Mucosa of rectum (tissue), 2 donors: ENCODE measurements around the gene ATP6V1B1.

Experiments used
- H3K27ac ChIP-seq, 2 donors: one replicate each; pipeline ENCODE4 v1.7.0; 2013; ENCODE audit warnings: inconsistent platforms in 2 of 2, low read depth in 2 of 2, low read length in 2 of 2
- H3K27me3 ChIP-seq, 2 donors: one replicate each; pipeline ENCODE4 v1.7.0; 2013; ENCODE audit warnings: low read length in 2 of 2; ENCODE audit not compliant: control insufficient read depth in 2 of 2, insufficient read depth in 2 of 2
- H3K36me3 ChIP-seq, 2 donors: one replicate each; pipeline ENCODE4 v1.7.0; 2013; ENCODE audit warnings: low read length in 2 of 2; ENCODE audit not compliant: control insufficient read depth in 2 of 2, insufficient read depth in 2 of 2
- H3K4me1 ChIP-seq, 2 donors: one replicate each; pipeline ENCODE4 v1.7.0; 2013; ENCODE audit warnings: low read length in 2 of 2, mild to moderate bottlenecking in 1 of 2; ENCODE audit not compliant: control insufficient read depth in 2 of 2, insufficient read depth in 2 of 2
- H3K4me3 ChIP-seq, 2 donors: one replicate each; pipeline ENCODE4 v1.7.0; 2013; ENCODE audit warnings: low read length in 2 of 2
- H3K9ac ChIP-seq, 2 donors: one replicate each; pipeline ENCODE4 v1.7.0; 2013; ENCODE audit warnings: low read length in 2 of 2, low read depth in 1 of 2, mild to moderate bottlenecking in 1 of 2
- H3K9me3 ChIP-seq, 2 donors: one replicate each; pipeline ENCODE4 v1.7.0; 2013; ENCODE audit warnings: low read length in 2 of 2; ENCODE audit not compliant: control insufficient read depth in 2 of 2
- donor health status: healthy.
- donor health status: Normal muscosa, but diverticular disease.

Gene ATP6V1B1

GRCh38 chr2:70926042-70926441, 9.7 kb upstream of the ATP6V1B1 start:
- H3K4me1 ChIP-seq, result no peaks in the 10 kb centered on the region
- no peaks in the 10 kb centered on the region for H3K36me3 ChIP-seq
- no peak overlapping the region for H3K27ac ChIP-seq
- no peaks in the 10 kb centered on the region for H3K9me3 ChIP-seq
- H3K9ac ChIP-seq, result no peak overlapping the region
- H3K4me3 ChIP-seq, result no peak overlapping the region
- no peaks in the 10 kb centered on the region for H3K27me3 ChIP-seq

GRCh38 chr2:70927138-70927537, 8.6 kb upstream of the ATP6V1B1 start:
- H3K27me3 ChIP-seq, result no peaks in the 10 kb centered on the region
- H3K36me3 ChIP-seq, result no peaks in the 10 kb centered on the region
- H3K4me3 ChIP-seq, result no peak overlapping the region
- H3K9me3 ChIP-seq, result no peaks in the 10 kb centered on the region
- no peak overlapping the region for H3K9ac ChIP-seq
- H3K4me1 ChIP-seq, result no peaks in the 10 kb centered on the region
- H3K27ac ChIP-seq, result no peak overlapping the region

- Histone ChIP-seq H3K9ac (no peak overlapping the region), H3K4me1 (no peaks in the 10 kb centered on the region), H3K4me3 (no peak overlapping the region), H3K9me3 (no peaks in the 10 kb centered on the region), H3K36me3 (no peaks in the 10 kb centered on the region), H3K27ac (no peak overlapping the region), H3K27me3 (no peaks in the 10 kb centered on the region)
These were observed 8.1 kb upstream of the ATP6V1B1 start for GRCh38 chr2:70927641-70928040.

GRCh38 chr2:70928366-70928765, 7.3 kb upstream of the ATP6V1B1 start:
- no peak overlapping the region for H3K4me3 ChIP-seq
- no peaks in the 10 kb centered on the region for H3K9me3 ChIP-seq
- no peaks in the 10 kb centered on the region for H3K4me1 ChIP-seq
- no peak overlapping the region for H3K9ac ChIP-seq
- no peaks in the 10 kb centered on the region for H3K27me3 ChIP-seq
- no peak overlapping the region for H3K27ac ChIP-seq
- H3K36me3 ChIP-seq, result no peaks in the 10 kb centered on the region

GRCh38 chr2:70930371-70931329, 5.0 kb upstream of the ATP6V1B1 start:
- no peak overlapping the region for H3K4me3 ChIP-seq
- no peaks in the 10 kb centered on the region for H3K36me3 ChIP-seq
- no peak overlapping the region for H3K9ac ChIP-seq
- peaks cover 0 to 5% of the 10 kb centered on the region in 2 donors for H3K27me3 ChIP-seq
- no peaks in the 10 kb centered on the region for H3K9me3 ChIP-seq
- no peak overlapping the region for H3K27ac ChIP-seq
- H3K4me1 ChIP-seq, result no peaks in the 10 kb centered on the region

GRCh38 chr2:70931376-70932000, 4.2 kb upstream of the ATP6V1B1 start:
- H3K27me3 ChIP-seq, result peaks cover 0 to 5% of the 10 kb centered on the region in 2 donors
- no peaks in the 10 kb centered on the region for H3K9me3 ChIP-seq
- H3K36me3 ChIP-seq, result no peaks in the 10 kb centered on the region
- no peaks in the 10 kb centered on the region for H3K4me1 ChIP-seq
- no peak overlapping the region for H3K9ac ChIP-seq
- no peak overlapping the region for H3K4me3 ChIP-seq
- H3K27ac ChIP-seq, result no peak overlapping the region

- H3K27me3 ChIP-seq, result peaks cover 0 to 5% of the 10 kb centered on the region in 2 donors
These were observed 3.0 kb upstream of the ATP6V1B1 start for GRCh38 chr2:70932631-70933230.

GRCh38 chr2:70934981-70935380, 719 bp upstream of the ATP6V1B1 start:
- no peak overlapping the region for H3K27ac ChIP-seq
- H3K9ac ChIP-seq, result no peak overlapping the region
- H3K4me1 ChIP-seq, result no peaks in the 10 kb centered on the region
- H3K27me3 ChIP-seq, result peaks cover 0 to 5% of the 10 kb centered on the region in 2 donors
- no peaks in the 10 kb centered on the region for H3K9me3 ChIP-seq
- H3K4me3 ChIP-seq, result no peak overlapping the region
- H3K36me3 ChIP-seq, result no peaks in the 10 kb centered on the region

More at GRCh38 chr2:70932631-70933230, 3.0 kb upstream of the ATP6V1B1 start:
- no peak overlapping the region for H3K27ac ChIP-seq
- H3K4me1 ChIP-seq, result no peaks in the 10 kb centered on the region
- H3K9me3 ChIP-seq, result no peaks in the 10 kb centered on the region
- H3K4me3 ChIP-seq, result no peak overlapping the region
- no peaks in the 10 kb centered on the region for H3K36me3 ChIP-seq
- H3K9ac ChIP-seq, result no peak overlapping the region

- no peak overlapping the region for H3K27ac ChIP-seq
- H3K9ac ChIP-seq, result no peak overlapping the region
- no peak overlapping the region for H3K4me3 ChIP-seq
- H3K36me3 ChIP-seq, result no peaks in the 10 kb centered on the region
- H3K27me3 ChIP-seq, result peaks cover 0 to 5% of the 10 kb centered on the region in 2 donors
- no peaks in the 10 kb centered on the region for H3K9me3 ChIP-seq
- no peaks in the 10 kb centered on the region for H3K4me1 ChIP-seq
These were observed 672 bp downstream of the ATP6V1B1 start for GRCh38 chr2:70936165-70936978.
